ENCODE measurements around the gene CALU. TPM values are rescaled to one million over a fixed set of nuclear protein-coding genes. Genes with fewer than 3 reads are reported as not detected.

Gene CALU
- total and polyA plus RNA-seq, 9 donors: 38.9 to 187 (median 71.0) TPM

DNA sequence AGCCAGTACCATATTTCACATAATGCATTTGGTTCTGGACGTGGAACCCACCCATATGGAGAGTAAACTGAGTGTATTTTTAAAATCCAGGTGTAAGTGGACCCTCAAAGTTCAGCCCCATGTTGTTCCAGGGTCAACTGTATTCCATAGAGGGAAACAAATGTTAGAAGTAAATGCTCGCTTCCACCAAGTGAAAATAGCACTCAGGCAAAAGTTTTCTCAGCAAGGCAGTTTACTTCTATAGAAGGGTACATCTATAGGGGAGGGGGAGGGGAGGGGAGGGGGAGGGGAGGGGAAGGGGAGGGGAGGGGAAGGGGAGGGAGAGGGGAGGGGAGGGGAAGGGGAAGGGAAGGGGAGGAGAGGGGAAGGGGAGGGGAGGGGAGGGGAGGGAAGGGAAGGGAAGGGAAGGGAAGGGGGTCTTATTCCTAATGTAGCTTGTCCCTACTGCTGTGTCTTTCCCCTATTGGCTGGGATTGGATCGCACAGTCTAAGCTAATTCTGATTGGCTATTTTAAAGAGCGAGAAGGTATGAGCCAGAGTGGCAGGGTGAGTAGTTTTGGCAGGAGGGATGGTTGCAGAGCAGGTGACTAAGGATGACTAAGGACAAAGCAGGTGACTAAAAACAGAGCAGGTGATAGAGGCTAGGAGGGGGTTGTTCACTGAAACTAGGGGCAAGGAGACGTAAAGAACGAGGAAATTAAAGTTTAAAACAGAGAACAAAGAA is 37.9 kb upstream of the CALU start:
- Histone ChIP-seq H3K4me1 (ENCODE audit: insufficient read depth) (no peaks in the 10 kb centered on the region), H3K9me3 (no peaks in the 10 kb centered on the region), H3K27me3 (no peaks in the 10 kb centered on the region), H3K27ac (no peak overlapping the region), H3K4me3 (no peak overlapping the region), H3K36me3 (no peaks in the 10 kb centered on the region)
- WGBS, 3 donors: 70 to 80% (median 71%) methylated on average over 6 of the region's 6 CpGs
- intact Hi-C loops (cut with DNase I): no loop called here
- DNase-seq: no peak
- TF ChIP-seq, protein P1, sequence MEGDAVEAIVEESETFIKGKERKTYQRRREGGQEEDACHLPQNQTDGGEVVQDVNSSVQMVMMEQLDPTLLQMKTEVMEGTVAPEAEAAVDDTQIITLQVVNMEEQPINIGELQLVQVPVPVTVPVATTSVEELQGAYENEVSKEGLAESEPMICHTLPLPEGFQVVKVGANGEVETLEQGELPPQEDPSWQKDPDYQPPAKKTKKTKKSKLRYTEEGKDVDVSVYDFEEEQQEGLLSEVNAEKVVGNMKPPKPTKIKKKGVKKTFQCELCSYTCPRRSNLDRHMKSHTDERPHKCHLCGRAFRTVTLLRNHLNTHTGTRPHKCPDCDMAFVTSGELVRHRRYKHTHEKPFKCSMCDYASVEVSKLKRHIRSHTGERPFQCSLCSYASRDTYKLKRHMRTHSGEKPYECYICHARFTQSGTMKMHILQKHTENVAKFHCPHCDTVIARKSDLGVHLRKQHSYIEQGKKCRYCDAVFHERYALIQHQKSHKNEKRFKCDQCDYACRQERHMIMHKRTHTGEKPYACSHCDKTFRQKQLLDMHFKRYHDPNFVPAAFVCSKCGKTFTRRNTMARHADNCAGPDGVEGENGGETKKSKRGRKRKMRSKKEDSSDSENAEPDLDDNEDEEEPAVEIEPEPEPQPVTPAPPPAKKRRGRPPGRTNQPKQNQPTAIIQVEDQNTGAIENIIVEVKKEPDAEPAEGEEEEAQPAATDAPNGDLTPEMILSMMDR (IDR thresholded peaks at IDR 0.05): no peak
- TF ChIP-seq POLR2A (IDR thresholded peaks at IDR 0.05) (no peak), EP300 (IDR thresholded peaks at IDR 0.05) (no peak)

GRCh38 chr7:128703609-128704241 is 35.4 kb upstream of the CALU start:
- Histone ChIP-seq H3K36me3 (no peaks in the 10 kb centered on the region), H3K27ac (no peak overlapping the region), H3K27me3 (no peaks in the 10 kb centered on the region), H3K9me3 (no peaks in the 10 kb centered on the region), H3K4me3 (no peak overlapping the region), H3K4me1 (ENCODE audit: insufficient read depth) (no peaks in the 10 kb centered on the region)
- intact Hi-C loops (cut with DNase I): no loop called here
- TF ChIP-seq EP300 (IDR thresholded peaks at IDR 0.05) (no peak), POLR2A (IDR thresholded peaks at IDR 0.05) (no peak)
- TF ChIP-seq, protein P1 (IDR thresholded peaks at IDR 0.05): no peak
- WGBS, 3 donors: 32 to 46% (median 33%) methylated on average over 7 of the region's 7 CpGs
- no peak for DNase-seq

DNA sequence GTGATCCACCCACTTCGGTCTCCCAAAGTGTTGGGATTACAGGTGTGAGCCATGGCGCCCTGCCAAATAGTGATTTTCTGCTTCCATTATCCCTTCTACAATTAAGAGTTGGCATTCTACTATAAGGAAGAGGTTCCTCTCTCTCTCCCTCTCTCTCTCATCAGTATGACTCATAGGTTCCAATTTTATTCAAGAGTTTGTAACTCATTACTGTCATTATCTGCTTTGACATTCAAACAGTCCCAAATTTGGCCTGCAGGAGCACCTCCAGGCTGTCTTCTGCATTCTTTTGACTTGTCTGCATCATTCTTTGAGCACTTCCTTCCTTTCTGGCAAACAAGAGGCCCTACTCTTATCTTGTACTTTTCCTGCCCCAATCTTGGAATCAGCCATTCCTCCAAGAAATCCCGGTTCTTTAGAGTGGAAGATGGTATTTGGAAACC is 33.2 kb upstream of the CALU start:
- no peaks in the 10 kb centered on the region for H3K9me3 ChIP-seq
- TF ChIP-seq POLR2A (IDR thresholded peaks at IDR 0.05) (no peak), EP300 (IDR thresholded peaks at IDR 0.05) (no peak)
- TF ChIP-seq, protein P1 (IDR thresholded peaks at IDR 0.05): no peak
- intact Hi-C loops (cut with DNase I): no loop called here
- no peak overlapping the region for H3K27ac ChIP-seq
- H3K27me3 ChIP-seq: no peaks in the 10 kb centered on the region
- WGBS, 3 donors: 73 to 83% (median 74%) methylated on average over 3 of the region's 3 CpGs
- no peak overlapping the region for H3K4me3 ChIP-seq
- H3K4me1 ChIP-seq (ENCODE audit: insufficient read depth): no peaks in the 10 kb centered on the region
- no peaks in the 10 kb centered on the region for H3K36me3 ChIP-seq
- DNase-seq: no peak

- H3K4me1 ChIP-seq (ENCODE audit: insufficient read depth): no peaks in the 10 kb centered on the region
- intact Hi-C loops (cut with DNase I): no loop called here
Observed at GRCh38 chr7:128707752-128708151, 31.4 kb upstream of the CALU start.

More at GRCh38 chr7:128707752-128708151, 31.4 kb upstream of the CALU start:
- H3K27ac ChIP-seq: no peak overlapping the region
- WGBS, 3 donors: 80 to 88% (median 86%) methylated on average over 1 of the region's 1 CpG
- H3K4me3 ChIP-seq: no peak overlapping the region
- H3K27me3 ChIP-seq: no peaks in the 10 kb centered on the region
- no peaks in the 10 kb centered on the region for H3K9me3 ChIP-seq
- TF ChIP-seq EP300 (IDR thresholded peaks at IDR 0.05) (no peak), POLR2A (IDR thresholded peaks at IDR 0.05) (no peak)
- TF ChIP-seq, protein P1 (IDR thresholded peaks at IDR 0.05): no peak
- H3K36me3 ChIP-seq: no peaks in the 10 kb centered on the region
- no peak for DNase-seq
